ENCODE measurements around the gene VEGFA. TPM values are rescaled to one million over a fixed set of nuclear protein-coding genes. Genes with fewer than 3 reads are reported as not detected.

The VEGFA gene
- total and polyA plus RNA-seq, 2 of the 8 experiments (the other 6 are each of a cell fraction or from before 2014, with no cell fraction given), result 42.2 to 58.5 TPM

DNA sequence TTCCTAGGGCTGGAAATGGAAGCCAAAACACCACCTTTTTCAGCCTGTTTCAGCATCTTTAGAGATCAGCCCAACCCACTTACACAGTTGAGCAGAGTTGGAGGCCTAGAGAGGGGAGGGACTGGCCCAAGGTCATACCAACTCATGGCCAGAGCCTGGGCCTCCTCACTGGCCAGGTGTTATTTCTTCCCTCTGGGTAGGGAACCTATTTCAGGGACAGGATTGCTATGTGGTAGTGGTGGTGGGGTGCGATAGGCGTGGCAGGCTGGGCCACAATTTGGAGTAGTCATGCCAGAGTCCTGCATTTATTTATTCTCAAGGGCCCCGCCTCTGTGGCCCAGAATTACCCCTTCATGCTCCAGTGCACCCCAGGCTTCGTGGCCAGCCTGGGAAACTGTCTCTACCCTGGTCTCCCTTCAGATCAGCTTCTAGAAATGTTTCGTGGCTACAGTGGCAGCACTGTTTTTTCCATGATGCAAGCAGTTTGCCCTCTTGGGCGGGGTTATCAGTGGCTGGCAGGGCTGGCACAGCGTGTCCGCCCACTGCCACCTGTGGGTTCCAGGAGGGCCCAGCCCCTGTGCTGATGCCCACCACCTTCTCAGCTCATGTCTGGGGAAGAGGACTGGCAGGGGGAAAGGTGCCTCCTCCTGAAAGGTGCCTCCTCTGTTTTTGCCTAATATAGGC lies 6.2 kb downstream of the VEGFA start:
- no peak overlapping the region for H3K18ac ChIP-seq (ENCODE audit: extremely low read depth, low read length)

More for the DNA sequence above, 6.2 kb downstream of the VEGFA start:
- Histone ChIP-seq H3K4ac (replicated peaks; ENCODE audit: insufficient read length, low read depth, low read length) (no peak overlapping the region), H3K9me3 (ENCODE audit: insufficient read depth in 2 of 2, low read depth in 1 of 2, low read length in 1 of 2) (no peaks in the 10 kb centered on the region), H3K36me3 (ENCODE audit: control insufficient read depth in 2 of 4, insufficient read depth in 4 of 4, low read length in 3 of 4) (peaks cover 20 to 46% (median 42%) of the 10 kb centered on the region in 4 experiments), H3K23me2 (ENCODE audit: low read depth, low read length) (peaks cover 6% of the 10 kb centered on the region), H3K79me1 (ENCODE audit: low read depth, low read length) (peaks cover 27% of the 10 kb centered on the region), H3K27ac (ENCODE audit: low read depth, low read length) (no peak overlapping the region), H3K4me3 (ENCODE audit: extremely low read depth in 1 of 4, insufficient read depth in 2 of 4, low read depth in 3 of 4, low read length in 4 of 4) (no peak overlapping the region), H4K5ac (ENCODE audit: insufficient read length, low read depth, low read length) (no peak overlapping the region), H3K4me2 (ENCODE audit: insufficient read depth in 1 of 2, low read depth in 2 of 2, low read length in 2 of 2) (no peak overlapping the region), H2BK12ac (ENCODE audit: low read depth, low read length) (no peak overlapping the region), H3K4me1 (replicated peaks in 1 of 4; ENCODE audit: control insufficient read depth in 3 of 4, insufficient read depth in 4 of 4, low read length in 3 of 4) (peaks cover 0 to 24% (median 18%) of the 10 kb centered on the region in 4 experiments; a peak in 6 of 7 replicates), H2BK20ac (ENCODE audit: low read length) (no peak overlapping the region), H4K8ac (ENCODE audit: extremely low read depth, insufficient read depth, low read length) (no peak overlapping the region), H4K91ac (replicated peaks; ENCODE audit: insufficient read length, low read length) (no peak overlapping the region), H2BK5ac (ENCODE audit: low read depth, low read length) (no peak overlapping the region), H2AK5ac (ENCODE audit: low read depth, low read length) (no peak overlapping the region), H2AFZ (ENCODE audit: low read length) (no peak overlapping the region), H3K56ac (replicated peaks; ENCODE audit: insufficient read length, low read depth, low read length) (no peak overlapping the region), H3K9ac (replicated peaks in 1 of 4; ENCODE audit: extremely low read depth in 1 of 4, low read depth in 3 of 4, low read length in 3 of 4) (no peak overlapping the region), H4K20me1 (replicated peaks in 1 of 2; ENCODE audit: control insufficient read depth in 1 of 2, insufficient read depth in 2 of 2, low read length in 2 of 2) (peaks cover 11 to 17% of the 10 kb centered on the region in 2 experiments), H3K23ac (ENCODE audit: insufficient read length) (no peak overlapping the region), H3K27me3 (replicated peaks in 1 of 4; ENCODE audit: control insufficient read depth in 3 of 4, extremely low read depth in 1 of 4, insufficient read depth in 3 of 4, low read length in 3 of 4) (no peaks in the 10 kb centered on the region), H3K79me2 (ENCODE audit: control insufficient read depth in 1 of 2, insufficient read depth in 2 of 2, low read length in 2 of 2) (peaks cover 3 to 63% of the 10 kb centered on the region in 2 experiments; a peak in 3 of 4 replicates), H2BK15ac (ENCODE audit: low read length) (no peak overlapping the region), H3K14ac (ENCODE audit: insufficient read length) (no peak overlapping the region), H2BK120ac (replicated peaks; ENCODE audit: low read depth, low read length) (no peak overlapping the region)
- FAIRE-seq (no peak), DNase-seq (ENCODE audit: low read depth in 1 of 2, low spot score in 2 of 2) (no peak)
- 92% methylated on average over 8 of the region's 8 CpGs; no CpG with 5 or more reads in 1 of the 2 experiments for WGBS, 2 experiments (ENCODE audit: extremely low coverage in 1 of 2, insufficient coverage in 1 of 2, insufficient read length in 1 of 2, insufficient replicate concordance in 2 of 2, low coverage in 1 of 2, low lambda C conversion rate in 2 of 2, missing lambda C conversion rate in 1 of 2)
- ChIA-PET CTCF (ENCODE audit: partially characterized antibody) (interaction anchor here (0.9 to 7.1 kb wide), 10 partner anchors 17 to 299 kb away, joined by 3 to 73 read pairs (median 4); no protein-coding TSS in a partner anchor), POLR2A (ENCODE audit: partially characterized antibody) (interaction anchor here (0.8 to 3.5 kb wide), 9 partner anchors 10 to 175 kb away, joined by 3 to 27 read pairs (median 3); no protein-coding TSS in a partner anchor)
- TF ChIP-seq ZNF274 (IDR thresholded peaks at IDR 0.05; ENCODE audit: borderline replicate concordance, extremely low read depth, low read length) (no peak), SAP30 (IDR thresholded peaks at IDR 0.05; ENCODE audit: insufficient read depth, insufficient replicate concordance, low read length) (no peak), TEAD4 (IDR thresholded peaks at IDR 0.05; ENCODE audit: low read depth, low read length) (no peak), SRF (IDR thresholded peaks at IDR 0.05; ENCODE audit: low read depth, low read length) (no peak), MAX (IDR thresholded peaks at IDR 0.05) (no peak)
